ENCODE data around the gene N4BP2.

Gene N4BP2

GRCh38 chr4:40053161-40053560, 3.5 kb upstream of the N4BP2 start:
- Histone ChIP-seq H3K4me1 (ENCODE audit: insufficient read depth, low read length, severe bottlenecking) (peaks cover 22% of the 10 kb centered on the region), H2AFZ (ENCODE audit: low read length) (no peak overlapping the region), H3K27me3 (ENCODE audit: insufficient read depth, low read length) (no peaks in the 10 kb centered on the region), H3K79me2 (ENCODE audit: insufficient read depth, low read length) (peaks cover 3% of the 10 kb centered on the region), H3K9ac (ENCODE audit: low read length) (no peak overlapping the region), H4K20me1 (ENCODE audit: insufficient read depth, low read length) (no peaks in the 10 kb centered on the region), H3K9me3 (ENCODE audit: low read length) (no peaks in the 10 kb centered on the region), H3K27ac (ENCODE audit: low read depth, low read length, poor library complexity, severe bottlenecking) (no peak overlapping the region), H3K9me2 (ENCODE audit: low read depth, low read length) (no peaks in the 10 kb centered on the region), H3K4me2 (ENCODE audit: low read length) (no peak overlapping the region), H3K36me3 (ENCODE audit: insufficient read depth, low read length) (no peaks in the 10 kb centered on the region), H3F3A (ENCODE audit: insufficient read depth, low read length) (no peaks in the 10 kb centered on the region), H3K4me3 (ENCODE audit: low read depth, low read length, poor library complexity, severe bottlenecking) (no peak overlapping the region)
- no peak for TF ChIP-seq CTCF (IDR thresholded peaks at IDR 0.05; ENCODE audit: low read length)
- no peak for TF ChIP-seq EZH2 (IDR thresholded peaks at IDR 0.05; ENCODE audit: borderline replicate concordance, low read length)

- Histone ChIP-seq H2AFZ (ENCODE audit: low read length) (no peak overlapping the region), H3K27me3 (ENCODE audit: insufficient read depth, low read length) (no peaks in the 10 kb centered on the region), H3K4me1 (ENCODE audit: insufficient read depth, low read length, severe bottlenecking) (peaks cover 39% of the 10 kb centered on the region), H3K9me3 (ENCODE audit: low read length) (no peaks in the 10 kb centered on the region), H3K79me2 (ENCODE audit: insufficient read depth, low read length) (peaks cover 13% of the 10 kb centered on the region), H3K4me3 (ENCODE audit: low read depth, low read length, poor library complexity, severe bottlenecking) (peak overlapping the region; percentile 82), H3K27ac (ENCODE audit: low read depth, low read length, poor library complexity, severe bottlenecking) (peak overlapping the region; percentile 90), H3K36me3 (ENCODE audit: insufficient read depth, low read length) (no peaks in the 10 kb centered on the region), H4K20me1 (ENCODE audit: insufficient read depth, low read length) (no peaks in the 10 kb centered on the region), H3F3A (ENCODE audit: insufficient read depth, low read length) (no peaks in the 10 kb centered on the region), H3K9ac (ENCODE audit: low read length) (peak overlapping the region; percentile 89), H3K4me2 (ENCODE audit: low read length) (peak overlapping the region; percentile 95), H3K9me2 (ENCODE audit: low read depth, low read length) (no peaks in the 10 kb centered on the region)
- no peak for TF ChIP-seq CTCF (IDR thresholded peaks at IDR 0.05; ENCODE audit: low read length)
- TF ChIP-seq EZH2 (IDR thresholded peaks at IDR 0.05; ENCODE audit: borderline replicate concordance, low read length), result no peak
Observed at GRCh38 chr4:40055511-40055862, 1.2 kb upstream of the N4BP2 start.

GRCh38 chr4:40055863-40056715, 561 bp upstream of the N4BP2 start:
- Histone ChIP-seq H3K4me1 (ENCODE audit: insufficient read depth, low read length, severe bottlenecking) (peaks cover 39% of the 10 kb centered on the region), H3K4me3 (ENCODE audit: low read depth, low read length, poor library complexity, severe bottlenecking) (peak overlapping the region; percentile 82), H4K20me1 (ENCODE audit: insufficient read depth, low read length) (no peaks in the 10 kb centered on the region), H2AFZ (ENCODE audit: low read length) (no peak overlapping the region), H3K9me2 (ENCODE audit: low read depth, low read length) (no peaks in the 10 kb centered on the region), H3K79me2 (ENCODE audit: insufficient read depth, low read length) (peaks cover 13% of the 10 kb centered on the region), H3K9me3 (ENCODE audit: low read length) (no peaks in the 10 kb centered on the region), H3K9ac (ENCODE audit: low read length) (peak overlapping the region; percentile 89), H3K36me3 (ENCODE audit: insufficient read depth, low read length) (no peaks in the 10 kb centered on the region), H3K27me3 (ENCODE audit: insufficient read depth, low read length) (no peaks in the 10 kb centered on the region), H3K27ac (ENCODE audit: low read depth, low read length, poor library complexity, severe bottlenecking) (peak overlapping the region; percentile 90), H3F3A (ENCODE audit: insufficient read depth, low read length) (no peaks in the 10 kb centered on the region), H3K4me2 (ENCODE audit: low read length) (peak overlapping the region; percentile 95)
- no peak for TF ChIP-seq EZH2 (IDR thresholded peaks at IDR 0.05; ENCODE audit: borderline replicate concordance, low read length)

All from OCI-LY1 (cell line).